Epidermal melanocyte (primary cell): ENCODE results near the gene PTGDS.

Experiments
- DNase-seq: peaks from one replicate; pipeline ENCODE4 v3.0.0; 2011; ENCODE audit warnings: low spot score; ENCODE audit not compliant: insufficient read length

PTGDS gene

GRCh38 chr9:137021979-137022661 lies 44.8 kb downstream of the PTGDS start:
- no peak for DNase-seq

GRCh38 chr9:137022662-137023008 lies 45.3 kb downstream of the PTGDS start:
- DNase-seq: no peak

DNA sequence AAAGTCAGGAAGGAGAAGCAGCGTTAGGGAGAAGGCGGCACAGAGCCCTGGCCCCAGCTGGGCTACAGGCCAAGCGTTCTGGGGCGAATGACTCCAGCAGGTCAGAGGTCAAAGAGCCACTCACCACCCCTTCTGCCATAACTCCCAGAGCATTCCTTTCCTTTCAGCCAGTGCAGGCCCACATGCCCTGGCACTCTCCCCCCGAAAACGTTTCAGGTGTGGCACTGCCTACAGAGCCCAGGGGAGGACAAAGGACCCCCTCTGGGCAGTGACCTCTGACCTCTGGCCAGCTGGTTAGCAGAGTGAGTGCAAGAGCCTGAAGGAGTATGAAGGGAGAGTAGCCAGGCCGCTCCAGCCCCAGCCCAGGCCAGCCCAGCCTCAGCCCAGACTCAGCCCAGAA lies 45.9 kb downstream of the PTGDS start:
- DNase-seq: no peak

GRCh38 chr9:137023583-137023991 lies 46.3 kb downstream of the PTGDS start:
- no peak for DNase-seq

DNA sequence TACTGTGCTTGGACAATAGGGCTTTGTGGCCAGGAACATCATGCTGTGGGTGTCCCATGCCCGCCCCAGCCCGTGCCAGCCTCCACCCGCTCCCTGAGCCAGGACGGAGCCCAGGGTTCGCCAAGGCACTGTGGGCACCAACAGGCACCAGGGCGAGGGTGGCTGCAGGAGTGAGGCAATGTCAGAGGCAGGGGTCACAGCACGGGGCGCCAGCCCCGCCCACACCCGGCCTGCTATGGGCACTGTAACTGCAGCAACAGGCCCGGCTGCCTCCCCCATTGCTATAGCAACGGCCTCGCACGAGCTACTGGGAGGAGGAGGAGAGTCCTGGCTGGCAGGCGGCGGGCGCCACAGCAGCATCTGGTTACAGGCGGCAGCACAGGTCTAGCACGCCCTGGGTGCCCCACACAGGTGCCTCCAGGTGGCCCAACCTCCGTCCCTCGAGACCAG lies 48.2 kb downstream of the PTGDS start:
- no peak for DNase-seq

DNA sequence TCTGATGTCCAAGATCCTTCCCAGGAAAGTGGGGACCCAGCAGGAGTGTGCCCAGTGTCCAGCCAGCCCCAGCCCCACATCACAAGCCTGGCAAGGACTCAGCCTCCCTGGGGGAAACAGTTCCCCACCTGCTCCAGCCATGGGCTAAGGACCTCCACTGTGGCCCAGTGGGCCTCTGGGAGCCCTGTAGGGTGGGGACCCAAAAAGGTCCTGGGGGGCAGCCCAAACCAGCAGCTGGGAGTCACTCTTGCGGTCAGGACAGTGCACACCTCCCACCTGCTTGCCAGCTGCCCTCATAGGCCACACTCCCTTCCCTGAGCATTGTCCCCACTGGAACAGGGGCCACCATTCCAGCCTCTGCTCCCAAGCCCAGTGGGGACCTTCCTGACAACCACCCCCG lies 49.1 kb downstream of the PTGDS start:
- no peak for DNase-seq

- no peak for DNase-seq
Observed at GRCh38 chr9:137026828-137027227, 49.5 kb downstream of the PTGDS start.

DNA sequence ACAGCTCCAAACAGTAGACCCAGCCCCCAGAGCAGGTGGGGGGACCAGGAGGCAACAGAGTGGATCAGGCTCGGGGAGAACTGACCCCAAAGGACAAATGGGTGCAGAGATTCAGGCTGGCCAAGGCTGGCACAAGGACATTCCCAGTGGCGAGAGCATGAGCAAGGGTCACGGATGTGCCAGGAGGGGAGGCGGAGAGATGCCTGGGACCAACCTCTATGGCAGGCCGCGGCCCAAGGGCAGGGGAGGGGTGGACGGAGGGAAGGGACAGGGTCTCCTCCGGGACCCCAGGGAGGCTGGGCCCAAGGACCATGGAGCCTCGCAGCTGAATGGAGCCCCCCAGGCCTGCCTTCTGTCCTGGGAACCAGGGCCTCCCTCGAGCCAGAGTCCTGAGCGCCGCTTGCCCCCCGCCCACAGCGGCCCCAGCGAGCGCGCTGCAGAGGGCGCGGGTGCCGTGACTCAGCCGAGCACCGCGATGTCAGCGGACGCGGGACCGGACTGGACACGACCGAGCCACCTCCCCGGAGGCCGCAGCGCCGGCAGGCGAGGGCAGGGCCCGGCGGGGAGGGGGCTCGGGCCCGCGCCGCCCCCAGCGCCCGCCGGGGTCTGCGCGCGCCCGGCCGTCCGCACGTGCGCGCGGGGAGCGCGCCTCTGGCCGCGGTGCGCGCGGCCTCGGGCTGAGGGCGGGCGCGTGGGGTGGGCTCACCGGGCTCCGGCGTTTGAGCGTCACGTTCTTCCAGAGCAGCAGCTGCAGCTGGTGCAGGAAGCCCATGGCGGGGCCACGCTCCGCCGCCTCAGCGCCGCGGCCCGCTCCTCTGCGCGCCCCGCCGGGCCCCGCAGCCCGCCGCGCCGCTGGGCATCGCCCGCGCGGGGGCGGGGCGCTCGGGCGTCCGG lies 50.3 kb downstream of the PTGDS start, which contains the start of gene ABCA2:
TSS of gene ABCA2 (minus strand) at position 869 of the 894 bp plus-strand sequence. CDS start at position 772, 97 bp downstream.
- no peak for DNase-seq

GRCh38 chr9:137028263-137029057 lies 51.2 kb downstream of the PTGDS start:
- no peak for DNase-seq

DNA sequence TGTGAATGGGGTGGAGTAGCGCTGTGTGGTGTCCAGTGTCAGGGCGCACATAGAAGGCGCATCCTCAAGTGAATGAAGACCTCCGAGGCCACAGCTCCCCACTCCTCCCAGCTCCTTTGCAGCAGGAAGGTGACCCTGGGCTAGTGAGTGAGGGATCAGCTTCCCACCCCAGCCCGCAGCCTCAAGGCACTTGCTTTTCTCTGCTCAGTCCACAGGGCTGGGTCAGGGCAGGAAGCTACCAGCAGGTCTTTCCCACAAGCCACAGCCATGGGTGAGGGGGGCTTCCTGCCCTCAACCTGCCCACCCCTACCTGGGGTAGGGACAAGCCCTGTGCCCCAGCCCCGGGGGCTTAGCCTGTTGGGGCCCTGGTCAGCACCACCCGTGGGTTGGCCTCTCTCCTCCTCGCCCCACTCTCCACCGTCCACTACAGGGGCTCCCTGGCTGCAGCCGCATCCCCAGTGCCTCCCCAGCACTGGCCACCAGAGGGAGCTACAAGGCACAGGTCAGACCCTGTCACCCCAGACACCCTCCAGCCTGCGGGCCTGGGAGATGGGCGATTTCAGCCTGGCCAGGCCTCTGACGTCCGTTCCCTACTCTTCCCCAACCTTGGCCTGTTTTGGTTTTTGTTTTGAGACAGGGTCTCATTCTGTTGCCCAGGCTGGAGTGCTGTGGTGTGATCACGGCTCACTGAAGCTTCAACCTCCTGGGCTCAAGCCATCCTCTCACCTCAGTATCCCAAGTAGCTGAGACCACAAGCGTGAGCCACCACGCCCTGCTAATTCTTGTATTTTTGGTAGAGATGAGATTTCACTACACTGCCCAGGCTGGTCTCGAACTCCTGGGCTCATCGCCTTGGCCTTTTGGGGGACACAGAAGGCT lies 52.0 kb downstream of the PTGDS start:
- no peak for DNase-seq

GRCh38 chr9:137030006-137030405 lies 52.7 kb downstream of the PTGDS start:
- no peak for DNase-seq

DNA sequence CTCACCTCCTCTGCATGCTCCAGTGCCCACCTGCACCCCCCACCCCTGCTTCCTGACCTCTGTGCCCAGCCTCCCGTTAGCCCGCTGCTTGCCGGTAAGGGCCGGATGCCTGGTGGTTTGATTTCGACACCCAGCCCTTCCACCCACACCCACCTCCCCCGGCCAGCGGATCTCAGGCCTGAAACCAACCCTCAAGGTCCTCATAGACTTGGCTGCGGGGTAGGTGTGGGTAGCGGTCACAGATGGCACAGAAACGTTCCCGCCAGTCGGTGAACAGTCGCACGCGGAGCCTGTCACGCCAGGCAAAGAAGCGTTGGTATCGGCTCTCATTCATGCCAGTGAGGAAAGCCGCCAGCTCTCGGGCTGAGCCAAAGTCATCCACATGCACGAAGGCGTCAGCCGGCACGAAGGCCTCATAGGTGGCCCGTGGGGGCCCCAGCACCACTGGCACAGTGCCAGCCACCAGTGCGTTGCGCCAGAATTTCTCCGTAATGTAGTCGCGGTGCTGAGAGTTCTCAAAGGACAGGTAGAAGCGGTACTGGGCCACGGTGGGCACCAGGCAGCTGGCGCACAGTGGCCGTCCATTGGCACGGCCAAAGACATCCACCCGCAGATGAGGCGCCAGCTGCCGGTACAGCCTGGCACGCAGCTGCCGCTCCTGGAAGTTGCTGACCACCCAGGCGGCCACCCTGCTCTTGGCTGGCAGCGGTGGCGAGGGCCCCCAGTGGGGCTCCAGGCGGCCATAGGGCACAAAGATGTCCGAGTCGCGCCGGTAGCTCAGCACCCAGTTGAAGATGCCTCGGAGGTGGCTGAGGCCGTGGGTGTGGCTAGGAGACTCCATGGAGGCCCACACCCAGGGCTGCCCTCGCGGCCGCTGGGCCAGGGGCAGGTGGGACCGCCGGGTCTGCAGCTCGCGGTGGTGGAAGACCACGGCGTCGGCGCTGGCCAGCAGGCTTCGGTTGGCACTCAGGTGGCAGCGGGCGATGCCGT lies 53.5 kb downstream of the PTGDS start:
- no peak for DNase-seq
